Astrocyte of the cerebellum (primary cell): ENCODE results near the gene SUN3.

Source experiments
- DNase-seq: peaks from one replicate; pipeline ENCODE4 v3.0.0-alpha.2; 2011; ENCODE audit warnings: low read depth
- H3K4me3 ChIP-seq: 2 replicates; pipeline ENCODE4 v1.5.1; 2011; ENCODE audit warnings: mild to moderate bottlenecking, low read depth, low read length, moderate library complexity
- in situ Hi-C: cut with HindIII; loops from 2 replicates; pipeline ENCODE4 v1.10.0; 2017; ENCODE audit warnings: low sequenced_read_pairs
- TF ChIP-seq, protein P1 (sequence below): IDR thresholded peaks from 2 replicates; pipeline ENCODE4 v1.5.1; 2012; ENCODE audit warnings: low read length, low read depth, moderate library complexity, mild to moderate bottlenecking; ENCODE audit errors: missing control alignments

The SUN3 gene

DNA sequence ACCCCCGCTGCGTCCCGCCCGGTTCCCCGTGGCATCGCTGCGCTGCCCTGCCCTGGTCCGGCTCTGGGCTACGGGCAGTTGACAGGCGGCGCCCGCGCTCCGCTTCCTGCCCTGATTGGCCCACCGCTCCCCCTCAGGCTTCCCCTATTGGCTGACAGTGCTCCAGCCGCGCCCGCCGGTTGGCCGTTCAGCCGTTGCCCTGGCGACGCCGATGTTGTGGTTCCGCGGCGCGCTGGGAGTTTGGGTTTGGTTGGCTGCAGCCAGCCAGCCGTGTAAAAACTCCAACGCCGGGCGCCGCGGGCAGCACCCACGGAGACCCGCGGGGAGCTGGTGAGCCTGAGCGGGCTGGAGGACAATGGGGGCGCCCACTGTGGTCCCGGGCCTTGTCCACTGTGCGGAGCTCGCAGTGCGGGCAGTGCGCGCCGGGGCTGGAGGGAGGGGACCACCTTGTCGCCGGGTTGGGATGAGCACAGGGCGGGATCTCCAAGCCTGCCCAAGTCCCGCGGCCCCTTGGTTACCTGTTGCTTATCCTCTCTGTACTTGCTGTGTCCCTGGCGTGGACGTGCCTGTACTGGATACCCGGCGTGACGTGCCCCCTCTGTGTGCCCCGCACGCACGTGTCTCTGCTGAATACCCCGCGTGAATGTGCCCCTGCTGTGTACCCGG lies 6.5 kb upstream of the SUN3 start, which contains the start of gene C7orf57:
Gene C7orf57 (plus strand): TSS at position 243 of the 666 bp plus-strand sequence. CDS start 766 bp downstream, outside the sequence.
- in situ Hi-C loops, result no loop called here
- DNase-seq, result peak; percentile 55
- peak within 1 kb of the TSS; percentile 58 for H3K4me3 ChIP-seq
- TF ChIP-seq, protein P1, sequence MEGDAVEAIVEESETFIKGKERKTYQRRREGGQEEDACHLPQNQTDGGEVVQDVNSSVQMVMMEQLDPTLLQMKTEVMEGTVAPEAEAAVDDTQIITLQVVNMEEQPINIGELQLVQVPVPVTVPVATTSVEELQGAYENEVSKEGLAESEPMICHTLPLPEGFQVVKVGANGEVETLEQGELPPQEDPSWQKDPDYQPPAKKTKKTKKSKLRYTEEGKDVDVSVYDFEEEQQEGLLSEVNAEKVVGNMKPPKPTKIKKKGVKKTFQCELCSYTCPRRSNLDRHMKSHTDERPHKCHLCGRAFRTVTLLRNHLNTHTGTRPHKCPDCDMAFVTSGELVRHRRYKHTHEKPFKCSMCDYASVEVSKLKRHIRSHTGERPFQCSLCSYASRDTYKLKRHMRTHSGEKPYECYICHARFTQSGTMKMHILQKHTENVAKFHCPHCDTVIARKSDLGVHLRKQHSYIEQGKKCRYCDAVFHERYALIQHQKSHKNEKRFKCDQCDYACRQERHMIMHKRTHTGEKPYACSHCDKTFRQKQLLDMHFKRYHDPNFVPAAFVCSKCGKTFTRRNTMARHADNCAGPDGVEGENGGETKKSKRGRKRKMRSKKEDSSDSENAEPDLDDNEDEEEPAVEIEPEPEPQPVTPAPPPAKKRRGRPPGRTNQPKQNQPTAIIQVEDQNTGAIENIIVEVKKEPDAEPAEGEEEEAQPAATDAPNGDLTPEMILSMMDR, result no peak

DNA sequence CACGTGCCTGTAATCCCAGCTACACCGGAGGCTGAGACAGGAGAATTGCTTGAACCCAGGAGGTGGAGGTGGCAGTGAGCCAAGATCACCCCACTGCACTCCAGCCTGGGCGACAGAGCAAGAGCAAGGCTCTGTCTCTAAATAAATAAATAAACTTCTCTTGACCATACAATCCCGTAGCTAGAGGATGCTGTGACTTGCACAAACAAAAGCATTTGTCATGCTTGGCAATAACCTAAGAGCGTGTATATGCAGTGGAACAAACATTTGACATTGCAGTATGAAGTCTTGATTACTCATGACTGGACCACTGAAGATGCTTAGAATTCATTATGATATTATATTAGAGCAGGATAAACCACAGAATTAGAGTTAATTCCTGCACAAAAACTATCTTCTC lies 5.0 kb upstream of the SUN3 start:
- H3K4me3 ChIP-seq, result no peak overlapping the region
- TF ChIP-seq, protein P1, result no peak
- DNase-seq, result no peak
- in situ Hi-C loops, result no loop called here

DNA sequence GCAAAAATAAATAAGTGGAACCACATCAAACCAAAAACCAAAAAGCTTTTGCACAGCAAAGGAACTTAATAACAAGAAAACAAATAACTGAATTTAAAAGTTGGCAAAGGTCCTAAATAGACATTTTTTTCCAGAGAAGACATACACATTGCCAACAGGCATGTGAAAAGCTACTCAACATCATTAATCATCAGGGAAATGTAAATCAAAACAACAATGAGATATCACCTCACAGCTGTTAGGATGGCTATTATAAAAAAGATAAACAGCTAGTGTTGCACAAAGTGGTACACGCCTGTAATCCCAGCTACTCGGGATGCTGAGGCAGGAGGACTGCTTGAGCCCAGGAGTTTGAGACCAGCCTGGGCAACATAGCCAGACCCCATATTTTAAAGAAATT lies 2.2 kb upstream of the SUN3 start:
- H3K4me3 ChIP-seq, result no peak overlapping the region
- no peak for DNase-seq
- TF ChIP-seq, protein P1, result no peak
- in situ Hi-C loops, result no loop called here

DNA sequence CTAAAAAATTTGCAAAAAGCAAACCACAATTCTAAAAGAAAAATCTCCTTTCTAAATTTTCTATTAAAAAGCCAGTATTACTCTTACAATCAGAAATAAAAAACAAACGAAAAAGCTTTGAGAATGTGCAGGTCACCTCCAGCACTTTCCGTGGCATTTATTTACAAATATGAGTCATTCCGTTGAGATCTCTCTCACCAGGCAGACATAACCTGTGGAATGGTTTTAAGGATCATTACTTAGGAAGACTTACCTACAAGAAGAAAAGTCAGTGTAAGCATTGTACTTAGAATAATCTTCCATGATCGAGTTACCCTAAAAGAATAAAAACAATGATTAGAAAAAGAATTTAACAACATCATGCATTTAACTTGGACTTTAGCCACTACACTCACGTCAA lies 3.3 kb downstream of the SUN3 start:
- in situ Hi-C loops, result no loop called here
- TF ChIP-seq, protein P1, result no peak
- H3K4me3 ChIP-seq, result no peak overlapping the region
- DNase-seq, result no peak

DNA sequence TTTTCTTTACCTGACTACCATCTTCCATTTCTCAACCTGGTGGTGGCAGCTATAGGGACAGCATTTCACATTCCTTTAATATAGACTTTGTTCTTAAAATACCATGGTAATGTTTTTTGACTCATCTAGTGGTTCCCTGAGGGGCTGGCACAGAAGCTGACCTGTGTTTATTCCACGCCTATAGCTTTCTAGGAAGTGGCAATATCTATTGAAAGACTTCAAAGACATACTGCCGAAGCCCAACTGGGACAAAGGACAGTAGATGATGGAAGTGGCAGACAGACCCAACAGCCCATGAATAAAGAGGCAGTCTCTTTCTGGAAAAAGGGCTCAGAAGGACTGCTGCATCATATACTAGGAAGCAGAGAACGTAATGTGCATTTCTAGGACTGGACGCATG lies 11.2 kb downstream of the SUN3 start:
- H3K4me3 ChIP-seq, result no peak overlapping the region
- DNase-seq, result no peak
- TF ChIP-seq, protein P1, result no peak
- in situ Hi-C loops, result no loop called here

DNA sequence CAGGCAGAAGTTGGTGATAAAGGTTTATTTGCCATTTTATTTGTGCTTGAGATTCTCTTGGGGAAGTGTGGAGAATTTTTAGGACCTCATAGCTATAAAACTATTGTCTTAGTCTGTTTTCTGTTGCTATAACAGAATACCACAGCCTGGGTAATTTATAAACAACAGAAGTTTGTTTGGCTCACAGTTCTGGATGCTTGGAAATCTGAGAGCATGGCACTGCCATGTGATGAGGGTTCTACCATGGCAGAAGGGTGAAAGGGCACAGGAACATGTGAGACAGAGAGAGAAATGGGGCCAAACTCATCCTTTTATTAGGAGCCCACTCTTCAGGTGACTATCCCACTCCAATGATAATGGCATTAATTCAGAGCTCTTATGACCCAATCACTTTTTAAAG lies 12.3 kb downstream of the SUN3 start:
- TF ChIP-seq, protein P1, result no peak
- DNase-seq, result no peak
- in situ Hi-C loops, result no loop called here
- no peak overlapping the region for H3K4me3 ChIP-seq
